ENCODE measurements around the gene NTMT1.
"Not testable (repeated sequence)": the region's sequence is repeated elsewhere in the genome, so short reads cannot be mapped to it uniquely, and the experiment has no call there.

NTMT1 gene

DNA sequence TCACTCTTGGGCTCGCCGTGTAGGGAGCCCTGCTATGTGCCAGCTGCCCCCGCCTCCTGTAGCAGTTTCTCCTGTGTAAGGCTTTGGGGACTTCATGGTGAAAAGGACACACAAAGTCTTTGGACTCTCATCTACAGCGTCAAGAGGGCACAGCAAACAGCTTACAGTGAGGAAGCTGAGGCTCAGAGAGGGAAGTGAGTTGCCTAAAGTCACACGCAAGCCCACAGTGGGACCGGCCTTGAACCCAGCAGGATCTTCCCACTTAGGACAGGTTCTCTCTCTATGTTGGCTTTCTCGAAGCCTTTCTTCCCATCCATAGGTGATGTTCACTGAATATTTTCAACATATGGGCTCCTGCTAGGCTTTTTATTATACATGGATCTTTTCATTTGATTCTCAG lies 29.7 kb downstream of the NTMT1 start:
- no peak for DNase-seq

GRCh38 chr9:129656795-129657390 lies 30.9 kb downstream of the NTMT1 start:
- DNase-seq, result peak; percentile 76

- DNase-seq, result no peak
Measured at GRCh38 chr9:129661029-129661428, 35.1 kb downstream of the NTMT1 start.

DNA sequence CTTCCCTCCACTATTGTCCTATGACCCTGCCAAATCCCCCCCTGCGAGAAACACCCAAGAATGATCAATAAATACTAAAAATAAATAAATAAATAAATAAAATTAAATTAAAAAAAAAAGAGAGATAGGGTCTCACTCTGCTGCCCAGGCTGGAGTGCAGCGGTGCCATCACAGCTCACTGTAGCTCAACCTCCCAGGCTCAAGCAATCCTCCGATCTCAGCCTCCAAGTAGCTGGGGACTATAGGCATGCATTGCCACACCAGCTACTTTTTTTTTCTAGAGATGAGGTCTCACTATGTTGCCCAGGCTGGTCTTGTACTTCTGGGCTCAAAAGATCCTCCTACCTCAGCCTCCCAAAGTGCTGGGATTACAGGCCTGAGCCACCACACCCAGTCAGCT lies 36.3 kb downstream of the NTMT1 start:
- not testable (repeated sequence) for DNase-seq

GRCh38 chr9:129664746-129665388 lies 38.9 kb downstream of the NTMT1 start:
- no peak for DNase-seq

- DNase-seq, result peak; percentile 67
Measured at GRCh38 chr9:129665389-129665775, 39.4 kb downstream of the NTMT1 start, which contains the start of gene PRRX2. Gene PRRX2 (plus strand): TSS chr9:129665647. CDS start chr9:129665868, 221 bp downstream.

DNA sequence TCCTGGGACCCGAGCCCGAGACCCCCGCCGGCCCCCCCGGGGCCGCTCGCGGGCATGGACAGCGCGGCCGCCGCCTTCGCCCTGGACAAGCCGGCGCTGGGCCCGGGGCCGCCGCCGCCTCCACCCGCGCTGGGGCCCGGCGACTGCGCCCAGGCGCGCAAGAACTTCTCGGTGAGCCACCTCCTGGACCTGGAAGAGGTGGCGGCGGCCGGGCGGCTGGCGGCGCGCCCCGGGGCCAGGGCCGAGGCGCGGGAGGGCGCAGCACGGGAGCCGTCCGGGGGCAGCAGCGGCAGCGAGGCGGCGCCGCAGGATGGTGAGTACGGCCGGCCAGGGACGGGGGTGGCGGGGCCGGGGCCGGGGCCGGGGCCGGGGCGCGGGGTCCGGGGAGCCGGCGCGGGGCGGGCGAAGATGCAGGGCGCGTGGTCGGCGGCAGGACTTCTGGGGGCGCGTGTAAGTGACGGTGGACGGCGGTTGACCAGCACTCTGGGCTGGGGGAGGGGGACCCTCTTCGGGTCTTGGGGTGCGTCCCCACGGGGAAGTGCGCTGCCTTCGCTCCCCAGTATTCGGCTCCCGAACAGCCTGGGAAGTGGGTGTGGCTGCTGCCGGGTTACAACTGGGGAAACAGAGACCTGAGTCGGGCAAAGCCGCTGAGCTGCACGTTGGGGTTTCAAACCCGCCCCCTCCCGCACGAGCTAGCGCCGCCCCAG lies 40.0 kb downstream of the NTMT1 start:
- no peak for DNase-seq

- DNase-seq, result no peak
Measured at GRCh38 chr9:129666575-129666974, 40.6 kb downstream of the NTMT1 start.

DNA sequence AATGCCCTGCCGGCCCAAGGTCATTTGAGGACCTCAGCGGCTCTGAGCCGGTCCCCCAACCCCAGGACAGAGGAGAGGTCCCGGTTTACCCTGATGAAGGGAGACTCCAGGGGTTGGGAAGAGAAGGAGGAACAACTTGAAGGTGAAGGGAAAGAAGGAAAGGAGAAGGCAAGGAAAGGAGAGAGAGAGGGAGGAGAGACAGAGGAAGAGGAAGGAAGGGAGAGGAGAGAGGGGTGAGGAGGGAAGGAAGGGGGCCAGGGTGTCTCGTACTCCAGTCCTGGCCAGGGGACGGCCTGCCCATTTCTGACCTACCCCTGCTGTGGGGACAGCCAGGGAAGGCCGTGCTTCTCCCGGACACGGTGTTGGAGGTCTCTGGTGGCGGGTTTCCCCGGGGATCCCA lies 41.4 kb downstream of the NTMT1 start:
- DNase-seq, result no peak

DNA sequence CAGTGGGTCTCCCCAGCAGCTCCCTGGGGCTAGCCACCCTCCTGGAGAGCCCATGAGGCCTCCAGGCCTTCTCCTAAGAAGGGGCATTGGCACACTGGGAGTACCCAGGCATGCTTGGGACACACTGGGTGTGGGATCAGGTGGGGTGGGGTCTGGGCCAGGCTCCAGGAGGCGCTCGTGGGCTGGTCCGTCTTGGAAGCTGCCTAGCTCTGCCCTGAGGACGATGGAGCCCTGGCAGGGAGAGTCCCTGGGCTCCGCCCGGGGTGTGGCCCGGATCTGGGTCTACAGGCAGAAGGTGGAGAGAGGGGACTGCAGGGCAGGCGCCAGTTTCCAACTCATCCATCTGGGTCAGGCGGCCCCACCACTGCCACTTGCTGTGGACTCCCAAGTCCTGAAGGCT lies 41.9 kb downstream of the NTMT1 start:
- DNase-seq, result no peak

GRCh38 chr9:129669141-129669718 lies 43.3 kb downstream of the NTMT1 start:
- DNase-seq, result no peak

- no peak for DNase-seq
Measured at GRCh38 chr9:129669946-129670345, 44.0 kb downstream of the NTMT1 start.

DNA sequence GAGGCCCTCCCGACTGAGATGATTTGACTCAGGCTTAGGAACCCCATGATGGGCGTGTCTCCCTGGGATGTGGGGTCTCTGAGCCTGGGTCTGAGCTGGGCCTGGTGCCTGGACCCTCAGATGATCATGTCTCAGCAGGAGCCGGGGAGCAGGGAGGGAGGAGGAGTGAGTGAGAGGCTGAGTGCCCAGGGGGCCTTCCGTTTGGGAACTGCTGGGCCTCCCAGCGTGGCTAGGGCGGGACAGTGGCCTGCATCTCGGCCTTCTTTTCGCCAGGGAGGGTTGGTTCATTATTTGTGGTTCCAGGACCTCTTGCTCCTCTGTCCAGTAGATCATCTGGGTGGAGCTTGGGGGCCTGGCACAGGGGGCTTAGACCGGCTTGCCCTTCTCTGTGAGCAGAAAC lies 45.1 kb downstream of the NTMT1 start:
- no peak for DNase-seq

GRCh38 chr9:129671519-129671918 lies 45.6 kb downstream of the NTMT1 start:
- no peak for DNase-seq

- DNase-seq, result no peak
Measured at GRCh38 chr9:129672702-129673101, 46.7 kb downstream of the NTMT1 start.

GRCh38 chr9:129673602-129674001 lies 47.6 kb downstream of the NTMT1 start:
- no peak for DNase-seq

DNA sequence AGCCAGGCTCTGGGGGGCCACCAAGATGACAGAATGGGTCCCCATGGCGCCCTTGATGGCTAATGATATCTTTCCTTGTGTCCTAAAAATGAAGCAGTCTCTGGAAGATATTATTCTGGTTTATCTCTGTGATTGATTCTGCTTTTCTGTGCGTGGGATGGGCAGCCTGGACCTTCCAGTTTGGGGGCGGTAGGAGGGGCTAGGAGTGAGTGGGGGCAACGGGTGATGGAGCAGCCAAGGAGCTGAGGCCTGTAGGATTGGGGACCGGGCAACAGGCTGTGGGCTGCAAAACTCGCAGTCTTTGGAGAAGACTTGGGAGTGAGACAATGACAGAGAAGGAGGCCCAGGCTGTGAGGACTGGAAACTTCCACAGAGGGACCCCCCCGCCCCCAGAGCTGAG lies 48.3 kb downstream of the NTMT1 start:
- no peak for DNase-seq

DNA sequence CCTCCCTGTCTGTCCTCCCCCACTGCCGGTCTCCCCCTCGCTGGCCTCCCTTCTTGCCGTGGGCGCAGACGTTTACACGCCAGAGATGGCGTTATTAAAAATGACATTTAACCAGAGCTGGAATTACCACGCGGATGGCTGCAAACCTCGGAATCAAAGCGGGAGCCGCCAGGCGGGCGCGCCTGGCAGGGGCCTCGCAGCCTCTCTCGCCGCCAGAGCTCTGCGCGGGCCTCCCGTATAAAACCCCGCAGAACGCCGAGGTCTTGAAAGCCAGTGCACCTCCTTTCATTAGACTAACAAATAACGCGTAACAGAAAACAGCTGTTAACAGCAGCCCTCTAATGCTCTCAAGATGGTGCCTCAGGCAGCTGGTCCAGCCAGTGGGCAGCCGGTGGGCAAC lies 49.7 kb downstream of the NTMT1 start:
- DNase-seq, result no peak

DNA sequence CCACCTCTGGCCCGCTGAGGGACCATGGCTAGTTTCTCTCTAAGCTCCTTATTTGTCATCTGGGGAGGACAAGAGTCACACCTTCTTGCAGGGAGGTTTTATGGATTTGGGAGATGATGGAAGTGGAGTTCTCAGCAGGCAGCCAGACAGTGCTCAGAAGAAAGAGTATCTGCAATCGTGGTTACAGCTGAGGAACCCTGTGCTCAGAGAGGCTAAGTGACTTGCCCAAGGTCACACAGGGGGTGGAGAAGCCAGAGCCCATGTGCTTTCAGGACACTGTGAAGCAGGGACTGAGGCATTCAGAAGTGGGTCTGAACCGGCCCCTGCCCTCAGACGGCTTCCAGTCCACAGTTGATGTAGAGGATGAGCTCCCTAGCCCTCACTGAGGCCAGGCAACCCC lies 50.3 kb downstream of the NTMT1 start:
- no peak for DNase-seq

- no peak for DNase-seq
Measured at GRCh38 chr9:129676975-129677374, 51.0 kb downstream of the NTMT1 start.

DNA sequence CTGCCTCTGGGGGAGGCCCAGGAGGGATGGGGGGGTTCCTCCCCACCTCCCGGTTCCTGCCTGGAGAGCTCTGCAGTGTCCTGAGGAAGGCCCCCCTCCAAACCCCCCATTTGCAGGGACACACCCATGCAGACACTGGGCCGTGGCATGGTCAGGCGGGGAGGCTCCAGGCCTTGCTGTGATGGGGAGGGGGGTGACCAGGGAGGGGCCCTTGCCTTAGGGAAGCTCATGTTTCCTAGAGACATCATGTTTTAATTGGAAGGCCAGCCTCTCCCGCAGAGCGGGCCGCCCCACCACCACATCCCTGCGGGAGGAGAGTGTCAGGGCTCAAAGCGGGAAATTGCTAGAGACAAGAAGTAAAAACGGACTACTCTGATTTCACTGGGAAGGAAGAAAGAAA lies 51.5 kb downstream of the NTMT1 start:
- DNase-seq, result no peak

DNA sequence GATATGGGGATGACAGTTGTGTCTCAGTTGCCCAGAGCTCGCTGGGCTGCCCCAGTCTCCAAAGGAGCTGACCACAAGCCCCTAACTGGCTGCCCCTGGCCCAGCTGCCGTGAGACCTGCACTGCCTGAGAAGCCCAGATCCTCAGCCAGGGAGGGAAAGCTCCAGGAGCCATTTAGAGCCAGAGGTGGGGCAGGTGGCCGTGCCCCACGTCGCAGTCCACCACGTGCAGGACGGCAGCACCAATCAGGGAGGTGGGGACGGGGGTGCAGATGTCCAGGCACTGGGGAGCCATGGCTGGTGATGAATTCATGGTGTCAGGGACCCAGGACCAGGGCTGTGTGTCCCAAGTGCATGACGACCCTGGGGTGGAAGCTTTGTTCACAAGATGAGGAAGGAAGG lies 52.9 kb downstream of the NTMT1 start:
- DNase-seq, result no peak

DNA sequence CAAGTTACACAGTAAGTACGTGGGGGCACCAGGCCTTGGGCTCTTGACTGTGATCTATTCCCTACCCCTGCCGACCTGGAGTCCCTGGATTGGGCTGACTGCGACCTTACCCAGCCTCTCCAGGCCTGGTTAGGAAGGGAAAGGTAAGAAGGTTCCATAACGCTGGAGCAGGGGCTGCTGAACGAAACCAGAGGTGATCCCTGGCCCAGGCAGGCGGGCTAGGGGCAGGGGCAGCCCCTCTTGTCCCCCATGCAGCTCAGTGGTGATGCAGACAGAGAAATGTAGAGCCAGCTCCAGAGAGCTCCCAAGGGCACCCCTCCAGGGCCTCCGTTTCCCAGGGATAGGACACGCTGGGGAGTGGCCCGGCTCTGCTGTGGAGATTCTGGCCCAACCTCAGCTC lies 53.6 kb downstream of the NTMT1 start:
- DNase-seq, result no peak

- DNase-seq, result no peak
Measured at GRCh38 chr9:129681924-129682323, 56.0 kb downstream of the NTMT1 start.
